CD4-positive, alpha-beta T cell (primary cell): ENCODE data around the gene MYO1B. TPM values are rescaled to one million over a fixed set of nuclear protein-coding genes. Genes with fewer than 3 reads are reported as not detected.

ENCODE experiments used
- ATAC-seq: fragments of 200-7000 bp; cut with Tn5 transposase; one replicate; pipeline ENCODE4 v1.10.0; 2022; ENCODE audit warnings: mild to moderate bottlenecking; ENCODE audit not compliant: poor library complexity
- CTCF ChIA-PET: fragments of 350-600 bp; sonication (Branson Sonifier 250); formaldehyde crosslinking; loops from one replicate; lab custom pipeline; 2021; ENCODE audit warnings: antibody characterized with exemption, inconsistent platforms; lab: Charles Lee
- POLR2A ChIA-PET: fragments of 350-600 bp; sonication (Branson Sonifier 250); formaldehyde crosslinking; loops from one replicate; lab custom pipeline; 2021; ENCODE audit warnings: antibody characterized with exemption, inconsistent platforms; lab: Charles Lee
- DNase-seq, 14 experiments: peaks; one replicate each; pipeline ENCODE4 v3.0.0-alpha.2; 2013 to 2020; ENCODE audit warnings: mixed read lengths in 2 of 14
- H3K27ac ChIP-seq, 2 donors: one replicate each; pipeline versions ENCODE4 v1.5.1 to v1.7.0; 2013; ENCODE audit warnings: low read length in 2 of 2, low read depth in 1 of 2, mild to moderate bottlenecking in 1 of 2
- H3K27me3 ChIP-seq, 2 experiments: 1 replicate in 1 of 2; 2 replicates in 1 of 2; pipeline versions ENCODE4 v1.6.1 to v1.7.0; 2013; ENCODE audit warnings: low read length in 2 of 2, control low read depth in 1 of 2, mild to moderate bottlenecking in 1 of 2, moderate library complexity in 1 of 2; ENCODE audit not compliant: insufficient read depth in 2 of 2, control insufficient read depth in 1 of 2
- H3K36me3 ChIP-seq: one replicate; pipeline ENCODE4 v1.6.1; 2013; ENCODE audit warnings: low read length, control low read depth; ENCODE audit not compliant: insufficient read depth
- H3K4me1 ChIP-seq: one replicate; pipeline ENCODE4 v1.6.1; 2013; ENCODE audit warnings: low read length, control low read depth; ENCODE audit not compliant: insufficient read depth
- H3K4me3 ChIP-seq: one replicate; pipeline ENCODE4 v1.5.1; 2013; ENCODE audit warnings: mild to moderate bottlenecking, low read length, moderate library complexity
- H3K9me3 ChIP-seq, 2 experiments: 1 replicate in 1 of 2; 2 replicates in 1 of 2; pipeline versions ENCODE4 v1.6.1 to v1.7.0; 2013; ENCODE audit warnings: low read length in 2 of 2, mild to moderate bottlenecking in 2 of 2, control low read depth in 1 of 2, moderate library complexity in 1 of 2; ENCODE audit not compliant: control insufficient read depth in 1 of 2, insufficient read depth in 1 of 2
- H3K27ac Mint-ChIP-seq: one replicate; pipeline ENCODE4 v1.8.0; 2020; ENCODE audit warnings: mixed read lengths
- H3K27me3 Mint-ChIP-seq: one replicate; pipeline ENCODE4 v1.8.0; 2021; ENCODE audit warnings: mixed read lengths
- H3K36me3 Mint-ChIP-seq: one replicate; pipeline ENCODE4 v1.8.0; 2021; ENCODE audit warnings: low read depth, mixed read lengths
- H3K4me1 Mint-ChIP-seq: one replicate; pipeline ENCODE4 v1.8.0; 2021; ENCODE audit warnings: low read depth, mixed read lengths
- H3K4me3 Mint-ChIP-seq: one replicate; pipeline ENCODE4 v1.8.0; 2020; ENCODE audit warnings: mild to moderate bottlenecking, mixed read lengths
- H3K9me3 Mint-ChIP-seq: one replicate; pipeline ENCODE4 v1.8.0; 2020; ENCODE audit warnings: mixed read lengths
- intact Hi-C, 2 experiments: fragments of 100-400 bp; cut with DNase I in 1 of 2; cut with micrococcal nuclease in 1 of 2; formaldehyde crosslinking; loops; one replicate each; pipeline versions ENCODE4 v1.15.1 to v1.9.0; 2023 to 2025; cut with DNase I, micrococcal nuclease
- total RNA-seq, 174 experiments: library from RNA in 2 of 174; stranded (reverse) in 2 of 174; gene quantifications; one replicate each; pipeline ENCODE4 v1.2.3 and lab custom pipeline; 2021 to 2026
- TF ChIP-seq, protein P1 (sequence below): fragments of 200-600 bp; IDR thresholded peaks from one replicate; pipeline ENCODE4 v1.8.0; 2022; ENCODE audit warnings: antibody characterized with exemption, mild to moderate bottlenecking

Gene MYO1B
- total RNA-seq, 2 experiments from 2014 or later, result 0.98 to 1.3 TPM

DNA sequence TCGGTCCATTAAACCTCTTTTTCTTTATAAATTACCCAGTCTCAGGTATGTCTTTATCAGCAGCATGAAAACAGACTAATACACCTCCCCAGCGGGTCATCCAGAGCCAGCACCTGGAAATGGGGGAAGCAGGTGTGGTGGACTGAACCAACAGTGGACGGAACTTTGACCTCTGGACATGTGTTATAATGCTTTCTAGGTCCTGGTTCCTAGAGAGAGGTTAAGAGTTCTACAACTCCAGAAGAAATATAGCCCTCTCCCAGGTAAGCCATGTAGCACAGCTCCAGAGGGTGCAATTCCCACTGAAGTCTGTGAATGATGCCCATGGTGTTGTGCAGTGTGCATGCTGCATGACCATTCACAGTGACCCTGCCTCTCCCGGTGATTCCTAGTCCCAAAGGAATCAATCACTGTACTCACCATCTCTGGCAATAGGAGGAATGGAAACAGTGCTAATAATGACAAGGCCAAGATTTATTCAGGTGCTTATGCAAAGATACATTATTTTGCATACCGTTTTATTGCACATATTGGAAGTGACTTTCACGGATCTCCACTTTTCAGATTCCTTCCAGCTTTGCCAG lies 45.2 kb upstream of the MYO1B start:
- Histone ChIP-seq H3K4me3 (no peak overlapping the region), H3K4me1 (peaks cover 20% of the 10 kb centered on the region), H3K9me3 (no peaks in the 10 kb centered on the region), H3K27ac (no peak overlapping the region), H3K27me3 (no peaks in the 10 kb centered on the region), H3K36me3 (no peaks in the 10 kb centered on the region)
- no peak overlapping the region for H3K4me3 Mint-ChIP-seq
- intact Hi-C loops, result no loop called here
- H3K9me3 Mint-ChIP-seq, result no peaks in the 10 kb centered on the region
- H3K4me1 Mint-ChIP-seq, result peaks cover 37% of the 10 kb centered on the region
- TF ChIP-seq, protein P1, sequence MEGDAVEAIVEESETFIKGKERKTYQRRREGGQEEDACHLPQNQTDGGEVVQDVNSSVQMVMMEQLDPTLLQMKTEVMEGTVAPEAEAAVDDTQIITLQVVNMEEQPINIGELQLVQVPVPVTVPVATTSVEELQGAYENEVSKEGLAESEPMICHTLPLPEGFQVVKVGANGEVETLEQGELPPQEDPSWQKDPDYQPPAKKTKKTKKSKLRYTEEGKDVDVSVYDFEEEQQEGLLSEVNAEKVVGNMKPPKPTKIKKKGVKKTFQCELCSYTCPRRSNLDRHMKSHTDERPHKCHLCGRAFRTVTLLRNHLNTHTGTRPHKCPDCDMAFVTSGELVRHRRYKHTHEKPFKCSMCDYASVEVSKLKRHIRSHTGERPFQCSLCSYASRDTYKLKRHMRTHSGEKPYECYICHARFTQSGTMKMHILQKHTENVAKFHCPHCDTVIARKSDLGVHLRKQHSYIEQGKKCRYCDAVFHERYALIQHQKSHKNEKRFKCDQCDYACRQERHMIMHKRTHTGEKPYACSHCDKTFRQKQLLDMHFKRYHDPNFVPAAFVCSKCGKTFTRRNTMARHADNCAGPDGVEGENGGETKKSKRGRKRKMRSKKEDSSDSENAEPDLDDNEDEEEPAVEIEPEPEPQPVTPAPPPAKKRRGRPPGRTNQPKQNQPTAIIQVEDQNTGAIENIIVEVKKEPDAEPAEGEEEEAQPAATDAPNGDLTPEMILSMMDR, result no peak
- H3K27ac Mint-ChIP-seq, result no peak overlapping the region
- no peak for DNase-seq
- POLR2A ChIA-PET, result no interaction called here
- H3K36me3 Mint-ChIP-seq, result no peaks in the 10 kb centered on the region
- no peaks in the 10 kb centered on the region for H3K27me3 Mint-ChIP-seq
- CTCF ChIA-PET, result interaction anchor here (1.0 kb wide), 1 partner anchor 44 kb away, joined by 3 read pairs; no protein-coding TSS in a partner anchor
- no peak for ATAC-seq

DNA sequence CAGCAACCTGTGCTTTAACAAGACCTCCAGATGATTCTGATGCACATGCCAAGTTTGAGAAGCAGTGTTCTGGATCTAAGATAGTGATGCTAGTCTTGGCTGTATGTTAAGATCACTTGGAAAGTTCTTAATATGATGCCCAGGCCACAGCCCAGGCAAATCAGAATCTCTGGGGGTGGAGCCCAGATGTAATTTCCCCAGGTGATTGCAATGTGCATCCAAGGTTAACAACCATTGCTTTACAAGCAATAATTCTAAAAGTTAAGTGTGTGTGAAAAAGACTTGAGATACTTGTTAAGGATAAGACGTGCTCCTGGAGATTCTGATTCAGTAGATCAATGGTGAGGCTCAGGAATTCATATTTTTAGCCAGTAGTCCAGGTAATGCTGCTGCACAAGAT lies 44.3 kb upstream of the MYO1B start:
- DNase-seq (no peak), ATAC-seq (no peak)
- TF ChIP-seq, protein P1, result no peak
- Histone ChIP-seq H3K4me1 (peaks cover 22% of the 10 kb centered on the region), H3K9me3 (no peaks in the 10 kb centered on the region), H3K27ac (no peak overlapping the region), H3K27me3 (no peaks in the 10 kb centered on the region), H3K4me3 (no peak overlapping the region), H3K36me3 (no peaks in the 10 kb centered on the region)
- Mint-ChIP-seq H3K4me1 (peaks cover 36% of the 10 kb centered on the region), H3K36me3 (no peaks in the 10 kb centered on the region), H3K27ac (no peak overlapping the region), H3K4me3 (no peak overlapping the region), H3K9me3 (no peaks in the 10 kb centered on the region), H3K27me3 (no peaks in the 10 kb centered on the region)
- CTCF ChIA-PET, result interaction anchor here (1.0 kb wide), 1 partner anchor 45 kb away, joined by 3 read pairs; no protein-coding TSS in a partner anchor
- POLR2A ChIA-PET, result no interaction called here
- intact Hi-C loops, result no loop called here

DNA sequence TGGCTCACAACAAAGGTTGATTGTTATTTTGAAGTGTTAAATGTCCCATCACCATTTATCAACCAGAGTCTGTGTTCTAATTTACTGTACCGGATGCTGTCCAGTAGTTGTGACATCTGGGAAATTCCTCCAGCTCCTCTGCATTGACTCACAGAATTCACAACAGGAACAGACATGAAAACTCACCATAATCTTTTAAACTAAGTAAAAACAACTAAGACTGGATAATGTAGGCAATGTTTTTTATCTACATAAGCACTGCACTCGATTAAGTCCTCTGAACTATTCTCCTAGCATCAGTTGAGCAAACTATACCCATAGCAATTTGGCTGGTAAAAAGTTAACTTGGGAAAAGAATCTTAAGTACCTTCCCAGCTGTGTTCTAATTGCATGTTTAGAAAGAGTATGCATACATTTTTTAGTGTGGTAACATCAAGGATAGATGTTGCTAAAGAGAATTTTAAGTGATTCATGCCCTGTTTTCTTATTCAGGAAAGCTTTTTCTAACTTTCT lies 42.9 kb upstream of the MYO1B start:
- Mint-ChIP-seq H3K27ac (no peak overlapping the region), H3K9me3 (peaks cover under 1% of the 10 kb centered on the region), H3K4me3 (no peak overlapping the region), H3K4me1 (peaks cover 41% of the 10 kb centered on the region), H3K27me3 (no peaks in the 10 kb centered on the region), H3K36me3 (no peaks in the 10 kb centered on the region)
- Histone ChIP-seq H3K27me3 (no peaks in the 10 kb centered on the region), H3K4me3 (no peak overlapping the region), H3K36me3 (no peaks in the 10 kb centered on the region), H3K4me1 (peaks cover 35% of the 10 kb centered on the region), H3K27ac (no peak overlapping the region), H3K9me3 (no peaks in the 10 kb centered on the region)
- POLR2A ChIA-PET, result interaction anchor here (1.1 kb wide), 1 partner anchor 12 kb away, joined by 3 read pairs; no protein-coding TSS in a partner anchor
- no peak for ATAC-seq
- TF ChIP-seq, protein P1, result no peak
- CTCF ChIA-PET, result interaction anchor here (1.0 kb wide), 1 partner anchor 16 kb away, joined by 3 read pairs; no protein-coding TSS in a partner anchor
- intact Hi-C loops, result no loop called here
- peak in 3 of 14 experiments; percentile 16 to 59 (median 47) for DNase-seq
